IPS-18a (cell line): ENCODE measurements around the gene ALDH5A1.

ENCODE experiments used
- H3K27ac ChIP-seq: one replicate; pipeline ENCODE4 v1.5.1; 2013; ENCODE audit warnings: low read length
- H3K27me3 ChIP-seq: one replicate; pipeline ENCODE4 v1.6.1; 2013; ENCODE audit warnings: mild to moderate bottlenecking, low read length; ENCODE audit not compliant: control insufficient read depth, insufficient read depth
- H3K36me3 ChIP-seq: one replicate; pipeline ENCODE4 v1.6.1; 2013; ENCODE audit warnings: low read depth, low read length; ENCODE audit not compliant: control insufficient read depth
- H3K4me1 ChIP-seq: one replicate; pipeline ENCODE4 v1.6.1; 2013; ENCODE audit warnings: low read depth, low read length; ENCODE audit not compliant: control insufficient read depth
- H3K4me3 ChIP-seq: one replicate; pipeline ENCODE4 v1.5.1; 2013; ENCODE audit warnings: low read length
- H3K9ac ChIP-seq: one replicate; pipeline ENCODE4 v1.6.1; 2013; ENCODE audit warnings: mild to moderate bottlenecking, low read length, moderate library complexity
- H3K9me3 ChIP-seq: one replicate; pipeline ENCODE4 v1.6.1; 2013; ENCODE audit warnings: low read depth, low read length; ENCODE audit not compliant: control insufficient read depth

Gene ALDH5A1

GRCh38 chr6:24537082-24537699 is 42.4 kb downstream of the ALDH5A1 start:
- Histone ChIP-seq H3K9ac (no peak overlapping the region), H3K4me3 (no peak overlapping the region), H3K9me3 (no peaks in the 10 kb centered on the region), H3K27me3 (no peaks in the 10 kb centered on the region), H3K4me1 (no peaks in the 10 kb centered on the region), H3K27ac (no peak overlapping the region), H3K36me3 (no peaks in the 10 kb centered on the region)

GRCh38 chr6:24537771-24538385 is 43.1 kb downstream of the ALDH5A1 start:
- Histone ChIP-seq H3K4me3 (no peak overlapping the region), H3K9me3 (no peaks in the 10 kb centered on the region), H3K27ac (no peak overlapping the region), H3K4me1 (no peaks in the 10 kb centered on the region), H3K27me3 (no peaks in the 10 kb centered on the region), H3K9ac (no peak overlapping the region), H3K36me3 (no peaks in the 10 kb centered on the region)

- Histone ChIP-seq H3K9me3 (no peaks in the 10 kb centered on the region), H3K9ac (no peak overlapping the region), H3K36me3 (no peaks in the 10 kb centered on the region), H3K27ac (no peak overlapping the region), H3K4me3 (no peak overlapping the region), H3K4me1 (no peaks in the 10 kb centered on the region), H3K27me3 (no peaks in the 10 kb centered on the region)
Measured at GRCh38 chr6:24539416-24539815, 44.6 kb downstream of the ALDH5A1 start.

DNA sequence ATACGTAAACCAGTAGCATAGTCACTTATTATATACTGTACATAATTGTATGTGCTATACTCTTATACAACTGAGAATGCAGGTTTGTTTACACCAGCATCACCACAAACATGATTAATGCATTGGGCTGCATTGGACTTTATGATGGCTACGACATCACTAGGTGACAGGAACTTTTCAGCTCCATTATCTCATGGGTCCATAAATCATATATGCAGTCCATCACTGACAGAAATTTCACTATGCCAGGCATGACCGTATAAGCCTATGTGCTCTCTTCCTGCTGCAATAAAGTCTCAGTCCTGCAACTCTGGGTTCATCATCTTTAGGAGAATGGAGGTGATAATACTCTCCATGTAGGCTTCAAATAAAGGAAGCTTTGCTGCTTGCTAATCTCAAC is 45.4 kb downstream of the ALDH5A1 start:
- Histone ChIP-seq H3K4me3 (no peak overlapping the region), H3K27me3 (no peaks in the 10 kb centered on the region), H3K9ac (no peak overlapping the region), H3K27ac (no peak overlapping the region), H3K36me3 (no peaks in the 10 kb centered on the region), H3K9me3 (no peaks in the 10 kb centered on the region), H3K4me1 (no peaks in the 10 kb centered on the region)

DNA sequence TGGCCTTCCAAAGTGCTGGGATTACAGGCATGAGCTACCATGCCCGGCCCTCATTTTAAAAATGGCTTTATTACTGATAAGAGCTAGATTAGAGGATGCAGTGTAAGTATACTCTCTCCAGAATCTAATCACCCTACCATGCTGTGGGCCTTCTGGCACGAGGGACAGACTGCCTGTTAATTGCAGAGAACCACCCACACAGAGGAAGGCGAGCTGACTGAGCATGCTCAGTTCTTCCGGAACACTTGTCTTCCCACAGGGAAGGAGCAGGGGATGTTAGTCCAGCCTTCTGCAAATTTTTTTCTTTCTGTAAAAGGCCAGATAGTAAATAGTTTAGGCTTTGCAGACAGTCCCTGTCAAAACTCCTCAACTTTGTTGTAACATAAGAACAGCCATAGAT is 48.9 kb downstream of the ALDH5A1 start:
- no peaks in the 10 kb centered on the region for H3K27me3 ChIP-seq

GRCh38 chr6:24545183-24545582 is 50.4 kb downstream of the ALDH5A1 start:
- Histone ChIP-seq H3K27me3 (no peaks in the 10 kb centered on the region), H3K36me3 (no peaks in the 10 kb centered on the region), H3K4me1 (no peaks in the 10 kb centered on the region), H3K9me3 (no peaks in the 10 kb centered on the region), H3K9ac (no peak overlapping the region), H3K4me3 (no peak overlapping the region), H3K27ac (no peak overlapping the region)

More for the DNA sequence above, 48.9 kb downstream of the ALDH5A1 start:
- no peaks in the 10 kb centered on the region for H3K9me3 ChIP-seq
- no peaks in the 10 kb centered on the region for H3K4me1 ChIP-seq
- H3K36me3 ChIP-seq: no peaks in the 10 kb centered on the region
- no peak overlapping the region for H3K9ac ChIP-seq
- no peak overlapping the region for H3K27ac ChIP-seq
- no peak overlapping the region for H3K4me3 ChIP-seq

- Histone ChIP-seq H3K4me3 (no peak overlapping the region), H3K9me3 (no peaks in the 10 kb centered on the region), H3K9ac (no peak overlapping the region), H3K36me3 (no peaks in the 10 kb centered on the region), H3K27ac (no peak overlapping the region), H3K27me3 (no peaks in the 10 kb centered on the region), H3K4me1 (no peaks in the 10 kb centered on the region)
Measured at GRCh38 chr6:24545691-24546090, 50.9 kb downstream of the ALDH5A1 start.

GRCh38 chr6:24546439-24546838 is 51.7 kb downstream of the ALDH5A1 start:
- no peak overlapping the region for H3K9ac ChIP-seq
- H3K9me3 ChIP-seq: no peaks in the 10 kb centered on the region
- H3K36me3 ChIP-seq: no peaks in the 10 kb centered on the region
- H3K27me3 ChIP-seq: no peaks in the 10 kb centered on the region
- H3K27ac ChIP-seq: no peak overlapping the region
- no peak overlapping the region for H3K4me3 ChIP-seq
- H3K4me1 ChIP-seq: no peaks in the 10 kb centered on the region

DNA sequence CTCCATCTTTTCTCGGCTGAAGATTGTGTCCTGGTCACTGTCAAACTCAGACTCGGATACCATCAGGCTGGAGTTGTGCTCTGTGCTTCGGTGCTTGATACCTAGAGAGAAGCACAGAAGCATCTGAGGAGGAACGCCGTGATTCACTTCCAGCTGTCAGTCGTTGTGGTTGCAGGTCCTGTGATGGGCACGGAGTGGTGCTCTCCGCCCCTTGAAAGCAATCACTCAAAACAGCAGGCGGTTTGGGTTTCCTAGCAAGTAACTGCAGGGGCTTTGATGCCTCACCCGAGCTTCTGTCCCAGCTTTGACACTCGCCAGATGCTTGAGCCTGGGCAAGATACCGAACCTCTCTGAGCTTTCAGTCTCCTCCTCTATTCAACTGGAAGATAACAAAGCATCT is 52.5 kb downstream of the ALDH5A1 start:
- Histone ChIP-seq H3K27ac (no peak overlapping the region), H3K4me1 (no peaks in the 10 kb centered on the region), H3K9me3 (no peaks in the 10 kb centered on the region), H3K4me3 (no peak overlapping the region), H3K27me3 (no peaks in the 10 kb centered on the region), H3K36me3 (no peaks in the 10 kb centered on the region), H3K9ac (no peak overlapping the region)

- no peak overlapping the region for H3K27ac ChIP-seq
- H3K9ac ChIP-seq: no peak overlapping the region
- no peaks in the 10 kb centered on the region for H3K27me3 ChIP-seq
- no peaks in the 10 kb centered on the region for H3K9me3 ChIP-seq
- no peaks in the 10 kb centered on the region for H3K36me3 ChIP-seq
- H3K4me1 ChIP-seq: no peaks in the 10 kb centered on the region
- no peak overlapping the region for H3K4me3 ChIP-seq
Measured at GRCh38 chr6:24549158-24549557, 54.4 kb downstream of the ALDH5A1 start.

DNA sequence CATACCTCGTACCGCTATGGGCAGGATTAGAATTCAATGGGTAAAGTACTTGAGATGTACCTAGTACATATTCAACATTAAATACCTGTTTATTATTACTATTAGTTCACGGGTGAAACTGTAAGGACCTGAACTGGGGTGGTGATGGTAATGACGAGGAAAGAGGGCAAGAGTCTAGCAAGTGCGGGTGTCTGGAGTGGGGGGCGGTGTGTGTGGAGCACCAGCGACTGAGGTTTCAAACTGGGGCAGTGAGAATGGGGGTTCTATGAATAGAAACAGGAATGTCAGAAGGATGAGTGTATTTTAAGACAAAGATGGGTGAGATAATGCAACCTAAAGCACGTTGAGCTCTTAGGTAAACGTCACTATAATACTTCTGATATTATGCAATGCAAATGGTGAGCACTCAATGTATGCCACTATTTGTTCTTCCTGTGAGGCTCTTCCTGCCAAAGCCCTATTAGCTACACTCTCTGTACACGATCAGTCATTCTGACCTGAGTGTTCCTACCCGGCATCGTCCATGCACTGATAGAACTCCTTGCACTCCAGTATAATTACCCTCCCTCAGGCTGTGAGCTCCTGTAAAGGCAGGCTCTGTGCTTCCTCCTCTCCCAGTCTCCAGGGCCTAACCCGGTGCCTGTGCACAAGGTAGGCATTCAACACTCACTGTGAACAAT is 55.0 kb downstream of the ALDH5A1 start:
- H3K4me3 ChIP-seq: no peak overlapping the region
- H3K9me3 ChIP-seq: no peaks in the 10 kb centered on the region
- H3K4me1 ChIP-seq: no peaks in the 10 kb centered on the region
- no peaks in the 10 kb centered on the region for H3K27me3 ChIP-seq
- no peak overlapping the region for H3K9ac ChIP-seq
- no peaks in the 10 kb centered on the region for H3K36me3 ChIP-seq
- H3K27ac ChIP-seq: no peak overlapping the region

DNA sequence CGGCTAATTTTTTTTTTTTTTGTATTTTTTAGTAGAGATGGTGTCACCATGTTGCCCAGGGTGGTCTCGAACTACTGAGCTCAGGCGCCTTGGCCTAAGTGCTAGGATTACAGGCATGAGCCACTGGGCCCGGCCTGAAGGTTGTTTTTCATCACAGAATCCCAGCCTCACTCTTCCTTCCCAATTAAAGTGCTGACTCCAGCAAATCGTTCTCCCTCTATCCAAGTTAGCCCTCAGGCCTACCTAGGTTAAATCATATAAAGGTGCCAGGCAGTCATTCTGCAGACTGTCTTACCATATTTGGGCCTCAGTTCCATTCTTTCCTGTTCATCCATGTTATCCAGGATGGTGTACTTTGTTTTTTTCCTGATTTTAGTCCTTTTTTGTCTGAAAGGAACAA is 56.4 kb downstream of the ALDH5A1 start:
- H3K27me3 ChIP-seq: no peaks in the 10 kb centered on the region
- H3K27ac ChIP-seq: no peak overlapping the region
- no peak overlapping the region for H3K9ac ChIP-seq
- H3K4me1 ChIP-seq: no peaks in the 10 kb centered on the region
- no peak overlapping the region for H3K4me3 ChIP-seq
- no peaks in the 10 kb centered on the region for H3K9me3 ChIP-seq
- H3K36me3 ChIP-seq: no peaks in the 10 kb centered on the region
